GM12878 (cell line): ENCODE results near the gene HOMER2.

Experiments used
- EP300 ChIP-seq, 2 experiments: fragments of 150-350 bp in 1 of 2; IDR thresholded peaks; 2 replicates each; pipeline ENCODE4 v1.6.1; 2011 to 2012; ENCODE audit warnings: low read depth in 2 of 2, low read length in 2 of 2, borderline replicate concordance in 1 of 2, improper control_type of control experiment in 1 of 2, inconsistent platforms in 1 of 2; ENCODE audit not compliant: control insufficient read depth in 1 of 2
- EZH2 ChIP-seq: IDR thresholded peaks from 2 replicates; pipeline ENCODE4 v1.6.1; 2012; ENCODE audit warnings: low read depth, mild to moderate bottlenecking, control low read depth, inconsistent platforms, low read length, borderline replicate concordance; ENCODE audit not compliant: control insufficient read depth
- FOXM1 ChIP-seq: IDR thresholded peaks from 2 replicates; pipeline ENCODE4 v1.6.1; 2012; ENCODE audit warnings: low read depth, mild to moderate bottlenecking, inconsistent platforms, low read length, moderate library complexity
- GABPA ChIP-seq: IDR thresholded peaks from 2 replicates; pipeline ENCODE4 v1.6.1; 2014; ENCODE audit warnings: antibody characterized with exemption, low read depth, mild to moderate bottlenecking, inconsistent platforms
- USF1 ChIP-seq: IDR thresholded peaks from 2 replicates; pipeline ENCODE4 v1.6.1; 2011; ENCODE audit warnings: borderline replicate concordance, low read depth, mild to moderate bottlenecking, moderate library complexity, mixed read lengths, low read length; ENCODE audit not compliant: insufficient read depth; ENCODE audit errors: extremely low read length
- YY1 ChIP-seq: IDR thresholded peaks from 2 replicates; pipeline ENCODE4 v1.6.1; 2011; ENCODE audit warnings: low read depth, mild to moderate bottlenecking, low read length
- TF ChIP-seq, protein P1 (sequence below): IDR thresholded peaks from 2 replicates; pipeline ENCODE4 v1.6.1; 2012; ENCODE audit warnings: low read length, inconsistent platforms
- TF ChIP-seq, protein P2 (sequence below), 3 experiments: IDR thresholded peaks in 2 of 3; conservative IDR thresholded peaks in 1 of 3; 2 replicates each; pipeline ENCODE4 v1.5.1; 2011; ENCODE audit warnings: low read depth in 3 of 3, low read length in 3 of 3, mild to moderate bottlenecking in 3 of 3, control low read depth in 2 of 3, moderate library complexity in 2 of 3, inconsistent platforms in 1 of 3, mixed read lengths in 1 of 3; ENCODE audit not compliant: control insufficient read depth in 2 of 3, insufficient read depth in 1 of 3; ENCODE audit errors: extremely low read depth in 1 of 3
- TF ChIP-seq, protein P3 (sequence below): fragments of 450-650 bp; formaldehyde crosslinking; IDR thresholded peaks from 2 replicates; pipeline ENCODE4 v1.4.0; 2020; ENCODE audit warnings: mild to moderate bottlenecking, moderate library complexity

DNA sequence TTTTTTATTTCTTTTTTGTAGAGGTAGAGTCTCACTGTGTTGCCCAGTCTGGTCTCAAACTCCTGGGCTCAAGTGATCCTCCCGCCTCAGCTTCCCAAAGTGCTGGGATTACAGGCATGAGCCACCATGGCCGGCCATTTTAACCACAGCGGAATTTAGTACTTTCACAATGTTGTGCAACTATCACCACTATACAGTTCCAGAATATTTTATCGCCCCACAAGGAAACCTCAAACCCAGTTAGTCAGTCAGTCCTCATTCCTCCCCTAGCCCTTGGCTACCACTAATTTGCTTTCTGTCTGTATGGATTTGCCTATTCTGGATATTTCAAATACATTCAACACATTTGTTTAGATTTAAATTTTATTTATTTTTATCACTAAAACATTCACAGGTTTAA, 15.5 kb upstream of the HOMER2 start:
- TF ChIP-seq, protein P1, sequence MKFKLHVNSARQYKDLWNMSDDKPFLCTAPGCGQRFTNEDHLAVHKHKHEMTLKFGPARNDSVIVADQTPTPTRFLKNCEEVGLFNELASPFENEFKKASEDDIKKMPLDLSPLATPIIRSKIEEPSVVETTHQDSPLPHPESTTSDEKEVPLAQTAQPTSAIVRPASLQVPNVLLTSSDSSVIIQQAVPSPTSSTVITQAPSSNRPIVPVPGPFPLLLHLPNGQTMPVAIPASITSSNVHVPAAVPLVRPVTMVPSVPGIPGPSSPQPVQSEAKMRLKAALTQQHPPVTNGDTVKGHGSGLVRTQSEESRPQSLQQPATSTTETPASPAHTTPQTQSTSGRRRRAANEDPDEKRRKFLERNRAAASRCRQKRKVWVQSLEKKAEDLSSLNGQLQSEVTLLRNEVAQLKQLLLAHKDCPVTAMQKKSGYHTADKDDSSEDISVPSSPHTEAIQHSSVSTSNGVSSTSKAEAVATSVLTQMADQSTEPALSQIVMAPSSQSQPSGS: no peak
- TF ChIP-seq USF1: no peak
- no peak for TF ChIP-seq YY1
- TF ChIP-seq, protein P2, sequence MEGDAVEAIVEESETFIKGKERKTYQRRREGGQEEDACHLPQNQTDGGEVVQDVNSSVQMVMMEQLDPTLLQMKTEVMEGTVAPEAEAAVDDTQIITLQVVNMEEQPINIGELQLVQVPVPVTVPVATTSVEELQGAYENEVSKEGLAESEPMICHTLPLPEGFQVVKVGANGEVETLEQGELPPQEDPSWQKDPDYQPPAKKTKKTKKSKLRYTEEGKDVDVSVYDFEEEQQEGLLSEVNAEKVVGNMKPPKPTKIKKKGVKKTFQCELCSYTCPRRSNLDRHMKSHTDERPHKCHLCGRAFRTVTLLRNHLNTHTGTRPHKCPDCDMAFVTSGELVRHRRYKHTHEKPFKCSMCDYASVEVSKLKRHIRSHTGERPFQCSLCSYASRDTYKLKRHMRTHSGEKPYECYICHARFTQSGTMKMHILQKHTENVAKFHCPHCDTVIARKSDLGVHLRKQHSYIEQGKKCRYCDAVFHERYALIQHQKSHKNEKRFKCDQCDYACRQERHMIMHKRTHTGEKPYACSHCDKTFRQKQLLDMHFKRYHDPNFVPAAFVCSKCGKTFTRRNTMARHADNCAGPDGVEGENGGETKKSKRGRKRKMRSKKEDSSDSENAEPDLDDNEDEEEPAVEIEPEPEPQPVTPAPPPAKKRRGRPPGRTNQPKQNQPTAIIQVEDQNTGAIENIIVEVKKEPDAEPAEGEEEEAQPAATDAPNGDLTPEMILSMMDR (IDR thresholded peaks at IDR 0.05 in 2 of 3, conservative IDR thresholded peaks at IDR 0.05 in 1 of 3; ENCODE audit: control insufficient read depth in 2 of 3, extremely low read depth in 1 of 3, insufficient read depth in 1 of 3, low read depth in 3 of 3, low read length in 3 of 3): no peak
- TF ChIP-seq, protein P3, sequence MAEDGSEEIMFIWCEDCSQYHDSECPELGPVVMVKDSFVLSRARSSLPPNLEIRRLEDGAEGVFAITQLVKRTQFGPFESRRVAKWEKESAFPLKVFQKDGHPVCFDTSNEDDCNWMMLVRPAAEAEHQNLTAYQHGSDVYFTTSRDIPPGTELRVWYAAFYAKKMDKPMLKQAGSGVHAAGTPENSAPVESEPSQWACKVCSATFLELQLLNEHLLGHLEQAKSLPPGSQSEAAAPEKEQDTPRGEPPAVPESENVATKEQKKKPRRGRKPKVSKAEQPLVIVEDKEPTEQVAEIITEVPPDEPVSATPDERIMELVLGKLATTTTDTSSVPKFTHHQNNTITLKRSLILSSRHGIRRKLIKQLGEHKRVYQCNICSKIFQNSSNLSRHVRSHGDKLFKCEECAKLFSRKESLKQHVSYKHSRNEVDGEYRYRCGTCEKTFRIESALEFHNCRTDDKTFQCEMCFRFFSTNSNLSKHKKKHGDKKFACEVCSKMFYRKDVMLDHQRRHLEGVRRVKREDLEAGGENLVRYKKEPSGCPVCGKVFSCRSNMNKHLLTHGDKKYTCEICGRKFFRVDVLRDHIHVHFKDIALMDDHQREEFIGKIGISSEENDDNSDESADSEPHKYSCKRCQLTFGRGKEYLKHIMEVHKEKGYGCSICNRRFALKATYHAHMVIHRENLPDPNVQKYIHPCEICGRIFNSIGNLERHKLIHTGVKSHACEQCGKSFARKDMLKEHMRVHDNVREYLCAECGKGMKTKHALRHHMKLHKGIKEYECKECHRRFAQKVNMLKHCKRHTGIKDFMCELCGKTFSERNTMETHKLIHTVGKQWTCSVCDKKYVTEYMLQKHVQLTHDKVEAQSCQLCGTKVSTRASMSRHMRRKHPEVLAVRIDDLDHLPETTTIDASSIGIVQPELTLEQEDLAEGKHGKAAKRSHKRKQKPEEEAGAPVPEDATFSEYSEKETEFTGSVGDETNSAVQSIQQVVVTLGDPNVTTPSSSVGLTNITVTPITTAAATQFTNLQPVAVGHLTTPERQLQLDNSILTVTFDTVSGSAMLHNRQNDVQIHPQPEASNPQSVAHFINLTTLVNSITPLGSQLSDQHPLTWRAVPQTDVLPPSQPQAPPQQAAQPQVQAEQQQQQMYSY: no peak
- TF ChIP-seq EP300 (IDR thresholded peaks at IDR 0.05; ENCODE audit: borderline replicate concordance in 1 of 2, control insufficient read depth in 1 of 2, low read depth in 2 of 2, low read length in 2 of 2): no peak
- no peak for TF ChIP-seq FOXM1
- no peak for TF ChIP-seq GABPA
- TF ChIP-seq EZH2: no peak
